HG03066 (cell line): ENCODE results near the gene BOLA2B.
"Not testable (repeated sequence)": the region's sequence is repeated elsewhere in the genome, so short reads cannot be mapped to it uniquely, and the experiment has no call there.

Experiments used
- ATAC-seq: cut with Tn5 transposase; IDR thresholded peaks from one replicate; pipeline ENCODE4 v1.9.1; 2021; ENCODE audit warnings: low read depth; ENCODE audit not compliant: unreplicated experiment

BOLA2B gene

DNA sequence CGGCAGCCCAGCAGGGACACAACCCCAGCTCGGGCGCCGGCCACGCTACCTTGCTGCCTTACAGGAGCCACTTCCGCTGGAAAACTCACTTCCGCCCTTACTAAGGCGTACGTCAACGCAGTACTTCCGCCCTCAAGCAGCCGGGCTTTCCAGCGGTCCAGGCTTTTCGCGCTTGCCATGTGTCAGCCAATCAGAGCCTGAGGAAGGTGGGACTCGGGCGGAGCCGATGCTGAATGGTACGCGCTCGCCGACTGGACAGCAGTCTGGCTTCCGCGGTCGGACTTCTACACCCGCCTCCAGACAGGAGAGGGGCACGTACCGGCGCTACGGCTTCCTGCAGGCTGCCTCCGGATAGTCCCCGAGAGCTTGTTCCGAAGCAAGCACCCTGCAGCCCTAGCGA is at the start of gene BOLA2B, which contains the start of gene SLX1A:
TSS of gene BOLA2B (minus strand) at position 52 of the 400 bp plus-strand sequence. CDS start 71 bp downstream, outside the sequence.
TSS of gene SLX1A (plus strand) at position 261 of the 400 bp plus-strand sequence. CDS start 210 bp downstream, outside the sequence.
- ATAC-seq: peak; percentile 84

GRCh38 chr16:30217082-30217481 is 23.6 kb upstream of the BOLA2B start:
- ATAC-seq: not testable (repeated sequence)

GRCh38 chr16:30211414-30211813 is 17.9 kb upstream of the BOLA2B start:
- not testable (repeated sequence) for ATAC-seq

GRCh38 chr16:30209032-30209431 is 15.6 kb upstream of the BOLA2B start:
- ATAC-seq: not testable (repeated sequence)

- ATAC-seq: not testable (repeated sequence)
Measured at GRCh38 chr16:30207063-30207704, 13.7 kb upstream of the BOLA2B start.

DNA sequence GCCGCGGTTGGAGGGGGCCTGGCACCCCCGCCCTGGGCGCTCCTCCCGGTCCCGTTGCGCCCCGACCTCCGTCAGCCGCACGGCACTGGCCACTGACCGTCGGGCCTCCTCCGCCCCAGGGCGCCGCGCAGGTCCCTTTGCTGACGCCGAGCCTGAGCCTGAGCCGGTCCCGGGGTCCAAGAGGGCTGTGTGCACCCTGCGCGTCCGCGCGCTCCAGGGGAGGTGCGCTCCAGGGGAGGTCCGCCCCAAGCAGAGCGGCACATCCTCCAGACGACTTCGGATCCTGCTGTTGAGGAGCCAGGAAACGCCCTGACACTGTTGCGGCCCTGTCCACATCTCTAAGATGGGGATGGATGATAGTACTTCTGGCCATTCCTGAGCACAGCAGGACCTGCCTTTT is 12.8 kb upstream of the BOLA2B start:
- not testable (repeated sequence) for ATAC-seq

DNA sequence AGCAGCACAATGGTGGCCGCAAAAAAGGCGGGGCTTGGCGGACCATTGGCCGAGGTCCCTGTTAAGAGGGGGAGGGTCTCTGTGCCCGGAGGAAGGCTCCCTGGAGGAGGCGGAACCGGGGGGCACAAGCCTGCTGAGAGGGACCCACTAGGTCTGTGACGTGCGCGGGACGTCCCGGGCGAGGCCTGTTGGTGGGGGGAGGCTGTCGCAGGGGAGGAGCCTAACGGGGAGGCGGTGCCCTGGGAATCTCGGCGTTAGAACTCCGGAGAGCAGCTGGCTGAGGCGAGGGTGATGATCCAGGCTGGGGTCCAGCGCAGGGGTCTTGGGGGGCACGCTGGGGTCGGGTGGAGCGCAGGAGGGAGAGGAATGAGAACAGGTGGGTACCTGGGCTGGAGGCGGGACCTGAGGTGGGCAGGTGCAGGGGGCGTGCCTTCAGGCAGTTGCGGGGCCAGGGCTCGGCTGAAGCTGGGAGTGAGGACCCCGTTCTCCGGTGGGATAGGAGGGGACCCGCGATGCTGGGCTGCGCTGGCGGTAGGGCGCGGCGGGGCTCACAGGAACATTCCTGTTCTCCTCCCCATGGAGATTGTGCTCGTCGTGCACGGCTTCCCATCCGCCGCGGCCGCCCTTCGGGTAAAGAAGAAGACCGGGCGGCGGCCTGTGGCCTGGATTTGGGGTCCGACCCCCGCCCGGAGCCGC is 12.2 kb upstream of the BOLA2B start:
- ATAC-seq: not testable (repeated sequence)

- not testable (repeated sequence) for ATAC-seq
Measured at GRCh38 chr16:30199608-30200343, 6.3 kb upstream of the BOLA2B start.

- ATAC-seq: not testable (repeated sequence)
Measured at GRCh38 chr16:30199049-30199448, 5.6 kb upstream of the BOLA2B start, which contains the start of gene SULT1A3. SULT1A3 (plus strand) TSS chr16:30199255; CDS start chr16:30200729, 1,474 bp downstream.

GRCh38 chr16:30197001-30197400 is 3.5 kb upstream of the BOLA2B start:
- ATAC-seq: not testable (repeated sequence)

GRCh38 chr16:30194172-30194925 is 883 bp upstream of the BOLA2B start:
- ATAC-seq: peak; percentile 57

GRCh38 chr16:30193098-30193497 is 368 bp downstream of the BOLA2B start:
- ATAC-seq: peak; percentile 17

- not testable (repeated sequence) for ATAC-seq
Measured at GRCh38 chr16:30191158-30191557, 2.3 kb downstream of the BOLA2B start.

DNA sequence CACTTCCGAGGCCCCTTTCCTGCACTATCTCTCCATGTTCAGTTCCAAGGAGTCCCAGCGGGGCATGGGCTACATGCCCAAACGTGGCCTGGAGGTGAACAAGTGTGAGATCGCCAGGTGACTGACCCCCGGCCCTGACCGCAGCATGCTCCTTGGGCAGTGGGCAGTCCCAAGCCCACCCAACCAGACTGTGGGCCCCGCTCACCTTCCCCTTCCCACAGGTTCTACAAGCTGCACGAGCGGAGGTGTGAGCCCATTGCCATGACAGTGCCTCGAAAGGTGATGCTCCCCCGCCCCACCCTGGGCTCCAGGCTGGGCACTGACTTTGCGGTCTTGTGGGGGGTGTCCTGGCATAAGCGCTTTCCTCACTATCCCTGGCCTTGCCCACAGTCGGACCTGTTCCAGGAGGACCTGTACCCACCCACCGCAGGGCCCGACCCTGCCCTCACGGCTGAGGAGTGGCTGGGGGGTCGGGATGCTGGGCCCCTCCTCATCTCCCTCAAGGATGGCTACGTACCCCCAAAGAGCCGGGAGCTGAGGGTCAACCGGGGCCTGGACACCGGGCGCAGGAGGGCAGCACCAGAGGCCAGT is 5.4 kb downstream of the BOLA2B start:
- no peak for ATAC-seq

DNA sequence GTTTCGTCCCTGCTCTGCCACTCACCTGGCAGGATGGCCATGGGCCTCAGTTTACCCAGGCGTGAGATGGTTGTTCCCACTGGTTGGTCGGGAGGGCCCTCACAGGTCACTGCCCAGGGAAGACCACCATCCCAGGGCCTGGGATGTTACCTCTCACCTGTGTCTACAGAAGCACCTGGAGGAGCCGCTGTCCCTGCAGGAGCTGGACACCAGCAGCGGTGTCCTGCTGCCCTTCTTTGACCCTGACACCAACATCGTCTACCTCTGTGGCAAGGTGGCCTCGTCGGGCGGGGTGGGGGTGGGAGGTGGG is 6.0 kb downstream of the BOLA2B start:
- ATAC-seq: no peak

DNA sequence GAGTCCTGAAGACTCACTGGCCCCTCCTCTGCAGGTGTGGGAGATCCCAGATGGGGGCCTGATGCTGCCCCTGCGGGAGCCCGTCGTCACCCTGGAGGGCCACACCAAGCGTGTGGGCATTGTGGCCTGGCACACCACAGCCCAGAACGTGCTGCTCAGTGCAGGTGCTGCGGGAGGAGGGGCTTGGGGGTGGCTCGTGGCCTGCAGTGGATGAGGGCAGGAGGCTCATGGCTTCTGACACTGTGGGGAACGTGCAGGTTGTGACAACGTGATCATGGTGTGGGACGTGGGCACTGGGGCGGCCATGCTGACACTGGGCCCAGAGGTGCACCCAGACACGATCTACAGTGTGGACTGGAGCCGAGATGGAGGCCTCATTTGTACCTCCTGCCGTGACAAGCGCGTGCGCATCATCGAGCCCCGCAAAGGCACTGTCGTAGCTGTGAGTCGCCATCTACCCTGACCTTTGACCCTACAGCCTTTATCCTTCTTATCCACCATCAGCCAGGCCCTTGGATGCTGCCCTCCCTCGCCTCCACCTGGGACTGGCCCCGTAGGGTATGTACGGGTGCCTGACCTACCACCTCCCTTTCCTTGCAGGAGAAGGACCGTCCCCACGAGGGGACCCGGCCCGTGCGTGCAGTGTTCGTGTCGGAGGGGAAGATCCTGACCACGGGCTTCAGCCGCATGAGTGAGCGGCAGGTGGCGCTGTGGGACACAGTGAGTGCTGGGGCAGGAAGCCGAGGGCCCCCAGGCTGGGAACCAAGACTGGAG is 6.5 kb downstream of the BOLA2B start:
- no peak for ATAC-seq

- no peak for ATAC-seq
Measured at GRCh38 chr16:30186444-30186781, 7.1 kb downstream of the BOLA2B start.

DNA sequence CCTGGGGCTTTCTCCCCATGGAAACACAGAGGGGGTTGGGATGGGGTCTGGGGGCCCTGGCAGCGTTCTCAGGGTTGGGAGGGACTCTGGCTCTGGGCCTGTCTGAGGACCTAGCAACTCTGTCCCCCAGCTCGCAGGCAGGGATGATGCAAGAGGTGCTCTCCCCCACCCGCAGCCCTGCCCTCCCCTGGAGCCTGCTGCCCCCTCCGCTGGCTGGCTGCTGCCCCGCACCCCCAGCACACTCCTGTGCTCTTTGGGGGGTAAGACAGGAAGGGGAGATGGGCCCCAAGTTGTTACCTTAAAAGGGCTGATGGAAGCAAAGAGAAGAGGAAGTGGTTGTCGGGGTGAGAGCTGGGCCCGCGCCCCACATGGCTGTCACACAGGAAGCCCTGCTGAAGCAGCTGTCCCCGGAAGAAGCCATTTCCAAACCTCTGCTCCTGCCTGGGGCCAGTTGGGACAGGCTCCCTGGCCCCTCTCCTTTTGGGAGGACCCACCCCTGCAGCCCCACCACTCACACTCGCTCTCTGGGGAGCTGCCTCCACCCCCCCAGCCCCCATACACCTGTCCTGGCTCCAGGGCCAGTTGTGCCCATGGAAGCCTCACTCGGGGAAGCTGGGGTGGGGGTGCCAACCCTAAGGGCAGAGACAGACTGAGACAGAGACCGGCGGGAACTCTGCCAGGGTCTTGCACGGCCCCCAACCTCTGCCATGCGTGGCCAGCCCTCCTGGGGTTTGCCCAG is 7.6 kb downstream of the BOLA2B start:
- ATAC-seq: peak; percentile 36
